ENCODE data around the gene UHRF1.
"Not testable (repeated sequence)": the region's sequence is repeated elsewhere in the genome, so short reads cannot be mapped to it uniquely, and the experiment has no call there.

UHRF1 gene

GRCh38 chr19:4969772-4970531, 60.7 kb downstream of the UHRF1 start:
- Mint-ChIP-seq H3K27me3 (no peaks in the 10 kb centered on the region), H3K9me3 (no peaks in the 10 kb centered on the region), H3K4me3 (peak overlapping the region; percentile 90), H3K36me3 (ENCODE audit: low read depth) (peaks cover 10% of the 10 kb centered on the region), H3K4me1 (ENCODE audit: low read depth) (peaks cover 35% of the 10 kb centered on the region), H3K27ac (peak overlapping the region; percentile 88)

GRCh38 chr19:4970558-4971423, 61.5 kb downstream of the UHRF1 start:
- peaks cover 35% of the 10 kb centered on the region for H3K4me1 Mint-ChIP-seq (ENCODE audit: low read depth)
- H3K4me3 Mint-ChIP-seq = peak overlapping the region; percentile 90
- H3K36me3 Mint-ChIP-seq (ENCODE audit: low read depth) = peaks cover 8% of the 10 kb centered on the region
- H3K9me3 Mint-ChIP-seq = no peaks in the 10 kb centered on the region
- peak overlapping the region; percentile 58 for H3K27ac Mint-ChIP-seq
- no peaks in the 10 kb centered on the region for H3K27me3 Mint-ChIP-seq

GRCh38 chr19:4971424-4971793, 62.1 kb downstream of the UHRF1 start:
- H3K9me3 Mint-ChIP-seq = no peaks in the 10 kb centered on the region
- H3K27ac Mint-ChIP-seq = no peak overlapping the region
- peak overlapping the region; percentile 90 for H3K4me3 Mint-ChIP-seq
- H3K27me3 Mint-ChIP-seq = no peaks in the 10 kb centered on the region
- peaks cover 39% of the 10 kb centered on the region for H3K4me1 Mint-ChIP-seq (ENCODE audit: low read depth)
- H3K36me3 Mint-ChIP-seq (ENCODE audit: low read depth) = peaks cover 1% of the 10 kb centered on the region

- Mint-ChIP-seq H3K4me3 (peak overlapping the region; percentile 26), H3K9me3 (no peaks in the 10 kb centered on the region), H3K27me3 (no peaks in the 10 kb centered on the region), H3K36me3 (ENCODE audit: low read depth) (peaks cover 1% of the 10 kb centered on the region), H3K4me1 (ENCODE audit: low read depth) (peaks cover 40% of the 10 kb centered on the region), H3K27ac (no peak overlapping the region)
These were observed 62.7 kb downstream of the UHRF1 start for GRCh38 chr19:4971816-4972495.

GRCh38 chr19:4972509-4973230, 63.4 kb downstream of the UHRF1 start:
- no peak overlapping the region for H3K27ac Mint-ChIP-seq
- H3K4me3 Mint-ChIP-seq = no peak overlapping the region
- no peaks in the 10 kb centered on the region for H3K9me3 Mint-ChIP-seq
- peaks cover 42% of the 10 kb centered on the region for H3K4me1 Mint-ChIP-seq (ENCODE audit: low read depth)
- peaks cover 3% of the 10 kb centered on the region for H3K36me3 Mint-ChIP-seq (ENCODE audit: low read depth)
- no peaks in the 10 kb centered on the region for H3K27me3 Mint-ChIP-seq

- no peaks in the 10 kb centered on the region for H3K9me3 Mint-ChIP-seq
- H3K36me3 Mint-ChIP-seq (ENCODE audit: low read depth) = peaks cover 3% of the 10 kb centered on the region
- H3K4me3 Mint-ChIP-seq = no peak overlapping the region
- H3K4me1 Mint-ChIP-seq (ENCODE audit: low read depth) = peaks cover 30% of the 10 kb centered on the region
- no peak overlapping the region for H3K27ac Mint-ChIP-seq
- no peaks in the 10 kb centered on the region for H3K27me3 Mint-ChIP-seq
These were observed 65.7 kb downstream of the UHRF1 start for GRCh38 chr19:4974880-4975469.

- not testable (repeated sequence) for H3K4me3 Mint-ChIP-seq; H3K27ac Mint-ChIP-seq; H3K27me3 Mint-ChIP-seq; H3K9me3 Mint-ChIP-seq; H3K36me3 Mint-ChIP-seq (ENCODE audit: low read depth)
- H3K4me1 Mint-ChIP-seq (ENCODE audit: low read depth) = peaks cover 23% of the 10 kb centered on the region
These were observed 66.3 kb downstream of the UHRF1 start for GRCh38 chr19:4975601-4976000.

- no peaks in the 10 kb centered on the region for H3K9me3 Mint-ChIP-seq
- H3K36me3 Mint-ChIP-seq (ENCODE audit: low read depth) = peaks cover 3% of the 10 kb centered on the region
- no peak overlapping the region for H3K4me3 Mint-ChIP-seq
- H3K27me3 Mint-ChIP-seq = no peaks in the 10 kb centered on the region
- H3K4me1 Mint-ChIP-seq (ENCODE audit: low read depth) = peaks cover 14% of the 10 kb centered on the region
- H3K27ac Mint-ChIP-seq = peak overlapping the region; percentile 26
These were observed 67.3 kb downstream of the UHRF1 start for GRCh38 chr19:4976401-4977298.

GRCh38 chr19:4977299-4978174, 68.2 kb downstream of the UHRF1 start:
- Mint-ChIP-seq H3K36me3 (ENCODE audit: low read depth) (peaks cover 3% of the 10 kb centered on the region), H3K9me3 (no peaks in the 10 kb centered on the region), H3K4me1 (ENCODE audit: low read depth) (peaks cover 16% of the 10 kb centered on the region), H3K27me3 (no peaks in the 10 kb centered on the region), H3K27ac (no peak overlapping the region), H3K4me3 (no peak overlapping the region)

- peaks cover 16% of the 10 kb centered on the region for H3K4me1 Mint-ChIP-seq (ENCODE audit: low read depth)
- no peaks in the 10 kb centered on the region for H3K9me3 Mint-ChIP-seq
- no peak overlapping the region for H3K4me3 Mint-ChIP-seq
- H3K27me3 Mint-ChIP-seq = no peaks in the 10 kb centered on the region
- no peak overlapping the region for H3K27ac Mint-ChIP-seq
- H3K36me3 Mint-ChIP-seq (ENCODE audit: low read depth) = peaks cover 3% of the 10 kb centered on the region
These were observed 70.0 kb downstream of the UHRF1 start for GRCh38 chr19:4979211-4979807.

GRCh38 chr19:4980067-4980466, 70.8 kb downstream of the UHRF1 start:
- no peak overlapping the region for H3K27ac Mint-ChIP-seq
- H3K27me3 Mint-ChIP-seq = no peaks in the 10 kb centered on the region
- peaks cover 12% of the 10 kb centered on the region for H3K4me1 Mint-ChIP-seq (ENCODE audit: low read depth)
- H3K4me3 Mint-ChIP-seq = no peak overlapping the region
- peaks cover 3% of the 10 kb centered on the region for H3K36me3 Mint-ChIP-seq (ENCODE audit: low read depth)
- H3K9me3 Mint-ChIP-seq = no peaks in the 10 kb centered on the region

- Mint-ChIP-seq H3K4me1 (ENCODE audit: low read depth) (peaks cover 12% of the 10 kb centered on the region), H3K36me3 (ENCODE audit: low read depth) (peaks cover 3% of the 10 kb centered on the region), H3K27ac (no peak overlapping the region), H3K4me3 (no peak overlapping the region), H3K27me3 (no peaks in the 10 kb centered on the region), H3K9me3 (no peaks in the 10 kb centered on the region)
These were observed 71.8 kb downstream of the UHRF1 start for GRCh38 chr19:4980838-4981680.

Data from stimulated activated naive CD8-positive, alpha-beta T cell treated with anti-CD3 and anti-CD28 coated beads, Interleukin-15, Interleukin-2, amounts not matched to agents 100 ng/mL and 50 ng/mL, for 24 hours (primary cell).